AG04450 (cell line): ENCODE data around the gene RUBCN. TPM values are rescaled to one million over a fixed set of nuclear protein-coding genes. Genes with fewer than 3 reads are reported as not detected.

Source experiments
- CTCF ChIA-PET: fragments of 300-600, 350-600 bp; formaldehyde crosslinking; extraction: SDS; loops from one replicate; lab custom pipeline; 2022; ENCODE audit warnings: antibody characterized with exemption, inconsistent platforms; lab: Charles Lee
- POLR2A ChIA-PET: fragments of 350-600 bp; formaldehyde crosslinking; extraction: SDS; loops from one replicate; lab custom pipeline; 2021; ENCODE audit warnings: antibody characterized with exemption, inconsistent platforms; lab: Yijun Ruan, JAX
- DNase-seq: peaks from one replicate; pipeline ENCODE4 v3.0.0-alpha.2; 2011; ENCODE audit warnings: low read depth, low spot score
- H3K27ac ChIP-seq: one replicate; pipeline ENCODE4 v1.5.1; 2012; ENCODE audit warnings: low read depth, low read length, control low read depth
- H3K27me3 ChIP-seq: one replicate; pipeline ENCODE4 v1.6.0; 2012; ENCODE audit warnings: low read length; ENCODE audit not compliant: control insufficient read depth, insufficient read depth
- H3K4me3 ChIP-seq: 2 replicates; pipeline ENCODE4 v1.5.1; 2011; ENCODE audit warnings: mild to moderate bottlenecking, low read depth, low read length, control low read depth
- H3K9me3 ChIP-seq: 2 replicates; pipeline ENCODE4 v1.5.1; 2012; ENCODE audit warnings: low read length; ENCODE audit not compliant: control insufficient read depth, insufficient read depth
- CTCF ChIP-seq: IDR thresholded peaks from 2 replicates; pipeline ENCODE4 v1.5.1; 2011; ENCODE audit warnings: low read depth, low read length, control low read depth, inconsistent platforms
- polyA minus RNA-seq: library from RNA; depleted of rRNA, polyadenylated mRNA; stranded (reverse); fragments of >200 nt; gene quantifications from 2 replicates; pipeline ENCODE4 v1.2.3, GENCODE V29; 2011; rRNA and poly(A)+ RNA removed
- polyA plus RNA-seq: library from polyadenylated mRNA; depleted of rRNA; stranded (reverse); fragments of >200 nt; gene quantifications from 2 replicates; pipeline ENCODE4 v1.2.3, GENCODE V29; 2011; rRNA removed

Gene RUBCN
- 8.8 and 9.4 TPM in 2 replicates for polyA plus RNA-seq
- 19.7 and 20.0 TPM in 2 replicates for polyA minus RNA-seq

DNA sequence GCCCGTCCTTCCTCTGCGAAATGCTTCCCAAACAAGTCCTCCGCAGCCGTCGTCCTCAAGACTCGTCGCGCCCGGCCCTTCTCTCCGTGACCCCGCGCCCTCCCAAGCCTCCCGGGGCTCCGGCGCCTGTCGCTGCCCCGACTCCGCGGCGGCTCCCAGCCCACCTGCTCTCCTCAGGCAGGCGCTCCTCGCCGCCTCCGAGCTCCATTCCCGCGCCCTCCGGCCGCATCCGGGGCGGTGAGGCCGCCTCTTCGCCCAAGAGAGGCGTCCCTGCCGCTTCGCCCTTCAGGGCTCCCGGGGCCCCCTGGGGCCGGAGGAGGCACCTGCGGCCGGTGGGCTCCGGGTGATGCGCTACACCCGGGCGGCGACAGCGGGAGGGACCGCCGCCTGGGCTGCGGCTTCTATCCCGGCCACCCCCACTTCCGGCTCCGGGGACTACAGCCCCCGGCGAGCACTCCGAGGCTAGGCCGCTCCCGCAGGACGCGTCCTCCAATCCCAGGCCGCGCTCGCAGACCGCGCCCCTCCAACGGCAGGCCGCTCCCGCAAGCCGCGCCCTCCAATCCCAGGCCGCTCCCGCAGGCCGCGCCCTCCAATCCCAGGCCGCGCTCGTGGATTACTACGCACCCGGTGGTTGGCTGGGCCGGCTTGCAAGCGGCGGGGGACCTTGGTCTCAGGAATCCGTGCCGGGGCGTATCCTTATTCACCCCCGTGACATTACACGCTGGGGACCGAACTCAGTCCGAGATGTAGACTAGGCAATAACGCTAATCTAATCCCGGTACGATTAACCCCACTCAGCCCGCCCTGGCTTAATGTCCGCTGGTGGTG, at the start of gene RUBCN:
RUBCN (minus strand) TSS at position 414 of the 828 bp plus-strand sequence; CDS start at position 229, 185 bp downstream.
- no peak for TF ChIP-seq CTCF
- peak within 1 kb of the TSS; percentile 33 for H3K27ac ChIP-seq
- peak; percentile 79 for DNase-seq
- CTCF ChIA-PET: interaction anchor here (1.2 kb wide), 1 partner anchor 137 kb away, joined by 4 read pairs; no protein-coding TSS in a partner anchor
- POLR2A ChIA-PET: interaction anchor here (0.9 to 1.2 kb wide), 2 partner anchors 24 to 54 kb away, joined by 3 to 4 read pairs (median 3); no protein-coding TSS in a partner anchor
- no peaks in the 10 kb centered on the region for H3K9me3 ChIP-seq
- no peaks in the 10 kb centered on the region for H3K27me3 ChIP-seq
- H3K4me3 ChIP-seq: peak within 1 kb of the TSS; percentile 80

GRCh38 chr3:197784019-197784585, 47.4 kb upstream of the RUBCN start:
- H3K4me3 ChIP-seq: no peak overlapping the region
- CTCF ChIA-PET: no interaction called here
- no peak for TF ChIP-seq CTCF
- no peak overlapping the region for H3K27ac ChIP-seq
- POLR2A ChIA-PET: no interaction called here
- no peak for DNase-seq
- H3K27me3 ChIP-seq: no peaks in the 10 kb centered on the region
- H3K9me3 ChIP-seq: peaks cover 2% of the 10 kb centered on the region; the same call in 1 of the 2 replicates

GRCh38 chr3:197782230-197782629, 45.5 kb upstream of the RUBCN start:
- H3K27me3 ChIP-seq: no peaks in the 10 kb centered on the region
- TF ChIP-seq CTCF: no peak
- POLR2A ChIA-PET: no interaction called here
- H3K9me3 ChIP-seq: peaks cover 2% of the 10 kb centered on the region; the same call in 1 of the 2 replicates
- H3K4me3 ChIP-seq: no peak overlapping the region
- CTCF ChIA-PET: no interaction called here
- DNase-seq: no peak
- no peak overlapping the region for H3K27ac ChIP-seq

DNA sequence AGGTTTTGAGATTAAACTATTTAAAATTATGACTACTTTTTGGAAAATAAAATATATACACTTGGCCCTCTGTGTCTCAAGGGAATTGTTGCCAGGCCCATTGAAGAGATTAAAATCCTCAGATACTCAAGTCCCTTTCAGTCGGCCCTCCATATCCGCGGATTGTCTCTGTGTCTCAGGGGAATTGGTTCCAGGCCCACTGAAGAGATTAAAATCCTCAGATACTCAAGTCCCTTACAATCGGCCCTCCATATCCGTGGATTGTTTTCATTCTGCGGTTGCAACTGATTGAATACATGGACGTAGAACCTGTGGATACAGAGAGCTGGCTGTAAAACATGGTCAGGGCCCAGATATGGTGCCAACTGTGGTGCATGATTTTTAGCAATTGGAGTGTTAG, 38.6 kb upstream of the RUBCN start:
- no peak for TF ChIP-seq CTCF
- Histone ChIP-seq H3K9me3 (peaks cover 2% of the 10 kb centered on the region; the same call in 1 of the 2 replicates), H3K27ac (no peak overlapping the region), H3K4me3 (no peak overlapping the region), H3K27me3 (no peaks in the 10 kb centered on the region)
- POLR2A ChIA-PET: no interaction called here
- no peak for DNase-seq
- CTCF ChIA-PET: no interaction called here

DNA sequence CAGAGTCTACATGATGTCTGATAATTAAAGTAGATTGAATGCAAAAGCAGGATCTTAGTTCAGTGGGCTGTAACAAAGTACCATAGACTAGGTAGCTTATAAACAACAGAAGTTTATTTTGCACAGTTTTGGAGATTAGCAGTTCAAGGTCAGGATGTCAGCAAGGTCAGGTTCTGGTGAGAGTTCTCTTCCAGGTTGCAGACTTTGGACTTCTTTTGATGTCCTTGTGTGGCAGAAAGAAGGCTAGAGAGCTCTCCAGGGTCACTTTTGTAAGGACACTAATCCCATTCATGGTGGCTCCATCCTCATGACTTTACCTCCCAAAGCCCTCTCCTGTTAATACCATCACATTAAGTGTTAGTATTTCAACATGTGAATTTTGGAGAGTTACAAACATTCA, 25.1 kb upstream of the RUBCN start:
- Histone ChIP-seq H3K27ac (no peak overlapping the region), H3K9me3 (no peaks in the 10 kb centered on the region), H3K4me3 (no peak overlapping the region), H3K27me3 (no peaks in the 10 kb centered on the region)
- DNase-seq: no peak
- no peak for TF ChIP-seq CTCF
- CTCF ChIA-PET: no interaction called here
- POLR2A ChIA-PET: no interaction called here
